HG03571 (cell line): ENCODE measurements around the gene JADE1.
A peak's percentile ranks its signal among the peaks of the same experiment; 100 is the strongest.

Source experiments
- ATAC-seq: cut with Tn5 transposase; IDR thresholded peaks from one replicate; pipeline ENCODE4 v1.9.1; 2021; ENCODE audit not compliant: unreplicated experiment

Gene JADE1

GRCh38 chr4:128810331-128810870 lies 901 bp downstream of the JADE1 start:
- ATAC-seq, result no peak

GRCh38 chr4:128810871-128811570 lies 1.5 kb downstream of the JADE1 start:
- peak; percentile 46 for ATAC-seq

- peak; percentile 48 for ATAC-seq
Observed at GRCh38 chr4:128811571-128812441, 2.3 kb downstream of the JADE1 start.

GRCh38 chr4:128812442-128813235 lies 3.1 kb downstream of the JADE1 start:
- ATAC-seq, result no peak

GRCh38 chr4:128813965-128814364 lies 4.5 kb downstream of the JADE1 start:
- no peak for ATAC-seq

- ATAC-seq, result no peak
Observed at GRCh38 chr4:128818442-128818841, 8.9 kb downstream of the JADE1 start.

- no peak for ATAC-seq
Observed at GRCh38 chr4:128819082-128819742, 9.7 kb downstream of the JADE1 start.

- no peak for ATAC-seq
Observed at GRCh38 chr4:128820671-128821070, 11.2 kb downstream of the JADE1 start.

GRCh38 chr4:128821151-128821550 lies 11.7 kb downstream of the JADE1 start:
- ATAC-seq, result no peak

- no peak for ATAC-seq
Observed at GRCh38 chr4:128823025-128823661, 13.6 kb downstream of the JADE1 start.

- no peak for ATAC-seq
Observed at GRCh38 chr4:128825226-128825625, 15.7 kb downstream of the JADE1 start.

- no peak for ATAC-seq
Observed at GRCh38 chr4:128827296-128827695, 17.8 kb downstream of the JADE1 start.

- no peak for ATAC-seq
Observed at GRCh38 chr4:128830906-128831503, 21.5 kb downstream of the JADE1 start.

- peak; percentile 68 for ATAC-seq
Observed at GRCh38 chr4:128831531-128832242, 22.2 kb downstream of the JADE1 start.

- ATAC-seq, result no peak
Observed at GRCh38 chr4:128832243-128832625, 22.7 kb downstream of the JADE1 start.

GRCh38 chr4:128835498-128836222 lies 26.2 kb downstream of the JADE1 start:
- ATAC-seq, result no peak

- no peak for ATAC-seq
Observed at GRCh38 chr4:128837198-128837597, 27.7 kb downstream of the JADE1 start.

- ATAC-seq, result no peak
Observed at GRCh38 chr4:128837679-128838078, 28.2 kb downstream of the JADE1 start.
